NCI-H510A (cell line): ENCODE results near the gene UGT8.

Experiments
- DNase-seq: peaks from one replicate; lab custom pipeline; 2025; lab: John Stamatoyannopoulos, UW

UGT8 gene

GRCh38 chr4:114691865-114692264 is 93.3 kb downstream of the UGT8 start:
- DNase-seq = no peak

GRCh38 chr4:114692958-114693357 is 94.4 kb downstream of the UGT8 start:
- DNase-seq = no peak

GRCh38 chr4:114694770-114695169 is 96.2 kb downstream of the UGT8 start:
- DNase-seq = no peak

- no peak for DNase-seq
Observed at GRCh38 chr4:114698231-114698630, 99.6 kb downstream of the UGT8 start.

- no peak for DNase-seq
Observed at GRCh38 chr4:114701491-114701890, 102.9 kb downstream of the UGT8 start.

- no peak for DNase-seq
Observed at GRCh38 chr4:114717432-114717831, 118.8 kb downstream of the UGT8 start.

GRCh38 chr4:114725066-114725465 is 126.5 kb downstream of the UGT8 start:
- no peak for DNase-seq

GRCh38 chr4:114727461-114727860 is 128.9 kb downstream of the UGT8 start:
- DNase-seq = no peak
